Pulmonary artery endothelial cell (primary cell): Measurements from ENCODE around the gene RAD51B. TPM values are rescaled to one million over a fixed set of nuclear protein-coding genes. Genes with fewer than 3 reads are reported as not detected.

Experiments used
- DNase-seq: peaks from one replicate; pipeline ENCODE4 v3.0.0-alpha.2; 2011; ENCODE audit warnings: low read depth, low spot score
- total RNA-seq: library from RNA; depleted of rRNA; stranded (reverse); fragments of >200 nt; gene quantifications from 2 replicates; pipeline ENCODE4 v1.2.3, GENCODE V29; 2014

The RAD51B gene
- total RNA-seq, 1 donor from 2014 or later = 9.8 TPM

GRCh38 chr14:68503186-68503825 is 683.7 kb downstream of the RAD51B start:
- DNase-seq = no peak

GRCh38 chr14:68504861-68505260 is 685.3 kb downstream of the RAD51B start:
- DNase-seq = no peak

- DNase-seq = peak; percentile 11
Observed at GRCh38 chr14:68506021-68506644, 686.6 kb downstream of the RAD51B start.

- no peak for DNase-seq
Observed at GRCh38 chr14:68506645-68507419, 687.3 kb downstream of the RAD51B start.

- DNase-seq = no peak
Observed at GRCh38 chr14:68507544-68508081, 688.0 kb downstream of the RAD51B start.

- DNase-seq = no peak
Observed at GRCh38 chr14:68508581-68508980, 689.0 kb downstream of the RAD51B start.

GRCh38 chr14:68509188-68509983 is 689.8 kb downstream of the RAD51B start:
- DNase-seq = no peak

- DNase-seq = no peak
Observed at GRCh38 chr14:68510201-68511128, 690.9 kb downstream of the RAD51B start.

- DNase-seq = no peak
Observed at GRCh38 chr14:68511129-68512047, 691.8 kb downstream of the RAD51B start.

- DNase-seq = no peak
Observed at GRCh38 chr14:68512088-68512487, 692.5 kb downstream of the RAD51B start.

- no peak for DNase-seq
Observed at GRCh38 chr14:68513137-68513536, 693.6 kb downstream of the RAD51B start.

GRCh38 chr14:68513838-68514607 is 694.4 kb downstream of the RAD51B start:
- no peak for DNase-seq

GRCh38 chr14:68514608-68515194 is 695.1 kb downstream of the RAD51B start:
- DNase-seq = no peak

GRCh38 chr14:68516342-68516741 is 696.8 kb downstream of the RAD51B start:
- no peak for DNase-seq

GRCh38 chr14:68518166-68518565 is 698.6 kb downstream of the RAD51B start:
- DNase-seq = no peak

- DNase-seq = no peak
Observed at GRCh38 chr14:68518761-68519670, 699.4 kb downstream of the RAD51B start.

- no peak for DNase-seq
Observed at GRCh38 chr14:68519671-68520187, 700.1 kb downstream of the RAD51B start.
